Prostate gland (tissue), 2 donors: ENCODE measurements around the gene FAM200A. TPM values are rescaled to one million over a fixed set of nuclear protein-coding genes. Genes with fewer than 3 reads are reported as not detected.

Experiments used
- DNase-seq: peaks from one replicate; pipeline ENCODE4 v3.0.0-alpha.2; 2019; ENCODE audit warnings: low spot score
- H3K27ac ChIP-seq, 2 donors: fragments of 200-600 bp; sonication (generic); 2 replicates each; pipeline ENCODE4 v1.5.1; 2017 to 2019
- H3K27me3 ChIP-seq: fragments of 200-600 bp; sonication (generic); replicated peaks from 2 replicates; pipeline ENCODE4 v1.5.1; 2019; ENCODE audit not compliant: insufficient read depth
- H3K36me3 ChIP-seq, 2 donors: fragments of 200-600 bp; sonication (generic); 1 replicate in 1 of 2; 2 replicates in 1 of 2; pipeline versions ENCODE4 v1.5.1 to v1.8.1; 2017 to 2019
- H3K4me1 ChIP-seq: fragments of 200-600 bp; sonication (generic); replicated peaks from 2 replicates; pipeline ENCODE4 v1.5.1; 2019
- H3K4me3 ChIP-seq, 2 donors: fragments of 200-600 bp; sonication (generic); 2 replicates each; pipeline ENCODE4 v1.5.1; 2017 to 2019
- H3K9me3 ChIP-seq: fragments of 200-600 bp; sonication (generic); 2 replicates; pipeline ENCODE4 v1.5.1; 2017
- CTCF ChIP-seq, 4 experiments: fragments of 200-600 bp in 2 of 4; fragments of 450-650 bp in 2 of 4; sonication (generic) in 2 of 4; IDR thresholded peaks; 1 replicate in 3 of 4; 2 replicates in 1 of 4; pipeline ENCODE4 v1.5.1; 2016 to 2019; ENCODE audit warnings: antibody characterized with exemption in 4 of 4, mild to moderate bottlenecking in 2 of 4, moderate library complexity in 2 of 4
- POLR2A ChIP-seq: fragments of 450-650 bp; IDR thresholded peaks from one replicate; pipeline ENCODE4 v1.6.1; 2016; ENCODE audit warnings: antibody characterized with exemption, mild to moderate bottlenecking
- POLR2AphosphoS5 ChIP-seq: sonication (generic); formaldehyde crosslinking; IDR thresholded peaks from one replicate; pipeline ENCODE4 v1.6.1; 2017; ENCODE audit warnings: antibody characterized with exemption
- WGBS: methylation state at CpG from one replicate; pipeline ENCODE4 v1.1.5; 2018; 5-methylcytosine and 5-hydroxymethylcytosine counted together
- intact Hi-C: fragments of 100-400 bp; cut with DNase I; formaldehyde crosslinking; loops from one replicate; pipeline ENCODE4 v1.14.2; 2022
- total RNA-seq, 2 donors: library from RNA; depleted of rRNA; stranded (reverse); fragments of >200 nt; gene quantifications; one replicate each; pipeline ENCODE4 v1.1.0, GENCODE V29; 2016

Gene FAM200A
- total RNA-seq, 2 donors from 2014 or later, result 5.5 to 11.2 TPM

- H3K4me1 ChIP-seq, result no peaks in the 10 kb centered on the region
- 89% methylated on average over 9 of the region's 9 CpGs for WGBS
- H3K4me3 ChIP-seq, result no peak overlapping the region
- intact Hi-C loops, result no loop called here
- no peaks in the 10 kb centered on the region for H3K9me3 ChIP-seq
- H3K27me3 ChIP-seq, result no peaks in the 10 kb centered on the region
- no peak for DNase-seq
- TF ChIP-seq CTCF (IDR thresholded peaks at IDR 0.05), result no peak
- no peak for TF ChIP-seq POLR2A
- H3K27ac ChIP-seq, result no peak overlapping the region
- no peaks in the 10 kb centered on the region for H3K36me3 ChIP-seq
These were observed 10.7 kb downstream of the FAM200A start for GRCh38 chr7:99541212-99541611.

- intact Hi-C loops, result no loop called here
These were observed 11.4 kb downstream of the FAM200A start for GRCh38 chr7:99540542-99540941.

GRCh38 chr7:99539213-99539811 is 12.6 kb downstream of the FAM200A start:
- no peak overlapping the region for H3K27ac ChIP-seq
- no peak for DNase-seq
- TF ChIP-seq POLR2AphosphoS5 (no peak), CTCF (IDR thresholded peaks at IDR 0.05) (no peak), POLR2A (no peak)
- H3K4me1 ChIP-seq, result no peaks in the 10 kb centered on the region
- H3K4me3 ChIP-seq, result no peak overlapping the region
- no peaks in the 10 kb centered on the region for H3K36me3 ChIP-seq
- intact Hi-C loops, result no loop called here
- 84% methylated on average over 7 of the region's 7 CpGs for WGBS
- no peaks in the 10 kb centered on the region for H3K9me3 ChIP-seq
- no peaks in the 10 kb centered on the region for H3K27me3 ChIP-seq

More at GRCh38 chr7:99540542-99540941, 11.4 kb downstream of the FAM200A start:
- Histone ChIP-seq H3K27me3 (no peaks in the 10 kb centered on the region), H3K27ac (no peak overlapping the region), H3K4me3 (no peak overlapping the region), H3K36me3 (no peaks in the 10 kb centered on the region), H3K9me3 (no peaks in the 10 kb centered on the region), H3K4me1 (no peaks in the 10 kb centered on the region)
- no peak for DNase-seq
- TF ChIP-seq POLR2A (no peak), CTCF (IDR thresholded peaks at IDR 0.05) (no peak), POLR2AphosphoS5 (no peak)
- 88% methylated on average over 5 of the region's 5 CpGs for WGBS

- intact Hi-C loops, result no loop called here
- Histone ChIP-seq H3K9me3 (no peaks in the 10 kb centered on the region), H3K27ac (no peak overlapping the region), H3K4me1 (no peaks in the 10 kb centered on the region), H3K4me3 (no peak overlapping the region), H3K36me3 (peaks cover 0 to 15% of the 10 kb centered on the region in 2 donors), H3K27me3 (no peaks in the 10 kb centered on the region)
- WGBS, result 93% methylated on average over 2 of the region's 2 CpGs
- TF ChIP-seq POLR2AphosphoS5 (no peak), CTCF (IDR thresholded peaks at IDR 0.05) (no peak), POLR2A (no peak)
- DNase-seq, result no peak
These were observed 16.2 kb downstream of the FAM200A start for GRCh38 chr7:99535667-99536066.

GRCh38 chr7:99531354-99531765 is 20.6 kb downstream of the FAM200A start:
- Histone ChIP-seq H3K4me3 (no peak overlapping the region), H3K9me3 (no peaks in the 10 kb centered on the region), H3K4me1 (no peaks in the 10 kb centered on the region), H3K27ac (no peak overlapping the region), H3K27me3 (no peaks in the 10 kb centered on the region), H3K36me3 (peaks cover 4 to 19% of the 10 kb centered on the region in 2 donors)
- no peak for TF ChIP-seq POLR2AphosphoS5
- no peak for TF ChIP-seq CTCF (IDR thresholded peaks at IDR 0.05)
- TF ChIP-seq POLR2A, result no peak
- 96% methylated on average over 12 of the region's 12 CpGs for WGBS
- intact Hi-C loops, result no loop called here
- DNase-seq, result no peak
